Hepatocyte (in vitro differentiated cells): ENCODE measurements around the gene PIGR. TPM values are rescaled to one million over a fixed set of nuclear protein-coding genes. Genes with fewer than 3 reads are reported as not detected.
A peak's percentile ranks its signal among the peaks of the same experiment; 100 is the strongest.

Experiments used
- DNase-seq: peaks from one replicate; pipeline ENCODE4 v3.0.0-alpha.2; 2016; ENCODE audit warnings: low spot score
- H2AFZ ChIP-seq: fragments of 200-600 bp; sonication (generic); 2 replicates; pipeline ENCODE4 v1.6.0; 2016; ENCODE audit warnings: antibody characterized with exemption, mild to moderate bottlenecking
- H3K27ac ChIP-seq: fragments of 200-600 bp; sonication (generic); 2 replicates; pipeline ENCODE4 v1.5.1; 2016; ENCODE audit warnings: mild to moderate bottlenecking
- H3K27me3 ChIP-seq: fragments of 200-600 bp; sonication (generic); 2 replicates; pipeline ENCODE4 v1.6.1; 2016
- H3K36me3 ChIP-seq: fragments of 200-600 bp; sonication (generic); replicated peaks from 2 replicates; pipeline ENCODE4 v1.5.1; 2016; ENCODE audit warnings: low read depth; ENCODE audit not compliant: insufficient read depth
- H3K4me1 ChIP-seq: fragments of 200-600 bp; sonication (generic); 2 replicates; pipeline ENCODE4 v1.5.1; 2016; ENCODE audit warnings: mild to moderate bottlenecking, moderate library complexity; ENCODE audit not compliant: insufficient read depth
- H3K4me2 ChIP-seq: fragments of 200-600 bp; sonication (generic); 2 replicates; pipeline ENCODE4 v1.6.0; 2016
- H3K4me3 ChIP-seq: fragments of 200-600 bp; sonication (generic); 2 replicates; pipeline ENCODE4 v1.5.1; 2016; ENCODE audit warnings: mild to moderate bottlenecking
- H3K79me2 ChIP-seq: fragments of 200-600 bp; sonication (generic); 2 replicates; pipeline ENCODE4 v1.6.0; 2017; ENCODE audit warnings: mild to moderate bottlenecking
- H3K9me2 ChIP-seq: fragments of 200-600 bp; sonication (generic); replicated peaks from 2 replicates; pipeline ENCODE4 v1.6.0; 2017; ENCODE audit warnings: mild to moderate bottlenecking; ENCODE audit not compliant: insufficient read depth
- H3K9me3 ChIP-seq: fragments of 200-600 bp; sonication (generic); 2 replicates; pipeline ENCODE4 v1.5.1; 2016; ENCODE audit warnings: low read depth, mild to moderate bottlenecking
- H4K20me1 ChIP-seq: fragments of 200-600 bp; sonication (generic); 2 replicates; pipeline ENCODE4 v1.6.0; 2016; ENCODE audit warnings: mild to moderate bottlenecking; ENCODE audit not compliant: insufficient read depth, poor library complexity, severe bottlenecking
- CTCF ChIP-seq: fragments of 200-600 bp; sonication (generic); IDR thresholded peaks from 2 replicates; pipeline ENCODE4 v1.5.1; 2016; ENCODE audit warnings: antibody characterized with exemption, mild to moderate bottlenecking; ENCODE audit not compliant: poor library complexity
- EZH2 ChIP-seq: fragments of 200-600 bp; sonication (generic); IDR thresholded peaks from 2 replicates; pipeline ENCODE4 v1.6.1; 2016; ENCODE audit warnings: antibody characterized with exemption, mild to moderate bottlenecking, borderline replicate concordance
- EZH2phosphoT487 ChIP-seq: fragments of 200-600 bp; sonication (generic); IDR thresholded peaks from one replicate; pipeline ENCODE4 v1.6.1; 2018; ENCODE audit warnings: antibody characterized with exemption, mild to moderate bottlenecking, low read depth, moderate library complexity; ENCODE audit not compliant: unreplicated experiment, severe bottlenecking
- WGBS: methylation state at CpG from one replicate; pipeline ENCODE4 v1.1.6; 2016; ENCODE audit warnings: low lambda C conversion rate; ENCODE audit errors: missing lambda C conversion rate; 5-methylcytosine and 5-hydroxymethylcytosine counted together
- polyA plus RNA-seq: library from polyadenylated mRNA; unstranded; fragments of >200 nt; fragmentation: Nextera tagmentation; extraction: Ambion mirVana; gene quantifications from 2 replicates; pipeline ENCODE4 v1.2.1, GENCODE V29; 2016
- total RNA-seq: library from RNA; depleted of rRNA; stranded (reverse); fragments of >200 nt; gene quantifications from 2 replicates; pipeline ENCODE4 v1.2.3, GENCODE V29; 2014

Gene PIGR
- total and polyA plus RNA-seq, 2 experiments from 2014 or later, result 8.1 to 22.9 TPM

- TF ChIP-seq CTCF (peak; percentile 55), EZH2phosphoT487 (no peak)
- H2AFZ ChIP-seq, result no peak overlapping the region
- H3K4me3 ChIP-seq, result no peak overlapping the region
- H3K27me3 ChIP-seq, result no peaks in the 10 kb centered on the region
- H3K4me2 ChIP-seq, result no peak overlapping the region
- no peaks in the 10 kb centered on the region for H3K9me3 ChIP-seq
- no peaks in the 10 kb centered on the region for H4K20me1 ChIP-seq
- no peak overlapping the region for H3K27ac ChIP-seq
- peak; percentile 68 for DNase-seq
- H3K79me2 ChIP-seq, result no peaks in the 10 kb centered on the region
- H3K4me1 ChIP-seq, result no peaks in the 10 kb centered on the region
- WGBS, result 60% methylated on average over 18 of the region's 19 CpGs
- no peaks in the 10 kb centered on the region for H3K36me3 ChIP-seq
- no peaks in the 10 kb centered on the region for H3K9me2 ChIP-seq
These were observed 10.7 kb downstream of the PIGR start for GRCh38 chr1:206935491-206936067.

- Histone ChIP-seq H3K79me2 (no peaks in the 10 kb centered on the region), H3K4me2 (no peak overlapping the region), H3K4me1 (no peaks in the 10 kb centered on the region), H2AFZ (no peak overlapping the region), H3K27me3 (no peaks in the 10 kb centered on the region), H3K4me3 (no peak overlapping the region), H3K27ac (no peak overlapping the region), H3K9me3 (no peaks in the 10 kb centered on the region), H3K9me2 (no peaks in the 10 kb centered on the region), H3K36me3 (no peaks in the 10 kb centered on the region), H4K20me1 (no peaks in the 10 kb centered on the region)
- DNase-seq, result no peak
- no peak for TF ChIP-seq EZH2phosphoT487
- TF ChIP-seq CTCF, result peak; percentile 27
- no peak for TF ChIP-seq EZH2
- 77% methylated on average over 8 of the region's 8 CpGs for WGBS
These were observed 12.8 kb downstream of the PIGR start for GRCh38 chr1:206933333-206933945.

DNA sequence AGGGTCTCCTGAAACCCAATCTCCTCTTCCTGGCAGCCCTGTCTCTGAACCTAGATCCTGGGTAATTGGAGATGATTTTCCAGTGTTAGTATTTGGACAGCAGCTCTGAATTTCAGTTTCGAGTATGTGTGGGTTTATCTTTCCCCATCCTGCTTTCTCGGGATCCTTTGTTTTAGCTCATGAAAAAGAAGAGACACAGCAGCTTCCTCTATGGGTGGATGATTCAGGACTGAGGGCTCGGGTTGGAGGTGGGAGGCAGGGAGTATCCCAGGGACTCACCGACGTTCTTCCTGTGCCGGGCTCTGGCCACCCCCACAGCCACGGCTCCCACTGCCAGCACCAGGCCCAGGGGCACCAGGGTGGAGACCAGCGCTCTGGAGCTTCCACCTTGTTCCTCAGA is 14.1 kb downstream of the PIGR start:
- H2AFZ ChIP-seq, result no peak overlapping the region
- H3K79me2 ChIP-seq, result no peaks in the 10 kb centered on the region
- no peaks in the 10 kb centered on the region for H3K27me3 ChIP-seq
- no peaks in the 10 kb centered on the region for H3K4me1 ChIP-seq
- no peak overlapping the region for H3K4me2 ChIP-seq
- no peak overlapping the region for H3K4me3 ChIP-seq
- no peaks in the 10 kb centered on the region for H3K9me2 ChIP-seq
- no peak for DNase-seq
- no peaks in the 10 kb centered on the region for H3K36me3 ChIP-seq
- no peak for TF ChIP-seq EZH2
- no peak for TF ChIP-seq CTCF
- TF ChIP-seq EZH2phosphoT487, result no peak
- WGBS, result 81% methylated on average over 8 of the region's 8 CpGs
- no peaks in the 10 kb centered on the region for H4K20me1 ChIP-seq
- H3K9me3 ChIP-seq, result no peaks in the 10 kb centered on the region
- no peak overlapping the region for H3K27ac ChIP-seq
